Natural killer cell (primary cell): ENCODE data around the gene CNR2. TPM values are rescaled to one million over a fixed set of nuclear protein-coding genes. Genes with fewer than 3 reads are reported as not detected.

Source experiments
- ATAC-seq, 3 donors: fragments of 150-1000 bp in 2 of 3; fragments of 200-7000 bp in 1 of 3; cut with Tn5 transposase; 1 replicate in 1 of 3; 2 replicates in 2 of 3; pipeline ENCODE4 v1.10.0; 2021; ENCODE audit warnings: mild to moderate bottlenecking in 2 of 3, moderate library complexity in 2 of 3
- DNase-seq, 2 donors: peaks; one replicate each; pipeline versions ENCODE4 v3.0.0 to v3.0.0-alpha.2; 2013 to 2021; ENCODE audit warnings: mixed read lengths in 1 of 2
- H3K27ac ChIP-seq: one replicate; pipeline ENCODE4 v1.5.1; 2013; ENCODE audit warnings: mild to moderate bottlenecking, low read length
- H3K27me3 ChIP-seq: one replicate; pipeline ENCODE4 v1.6.1; 2013; ENCODE audit warnings: low read length; ENCODE audit not compliant: control insufficient read depth, insufficient read depth
- H3K36me3 ChIP-seq: one replicate; pipeline ENCODE4 v1.6.1; 2013; ENCODE audit warnings: low read length; ENCODE audit not compliant: control insufficient read depth, insufficient read depth
- H3K4me1 ChIP-seq: one replicate; pipeline ENCODE4 v1.6.1; 2013; ENCODE audit warnings: low read length; ENCODE audit not compliant: control insufficient read depth, insufficient read depth
- H3K4me3 ChIP-seq: one replicate; pipeline ENCODE4 v1.5.1; 2013; ENCODE audit warnings: low read length
- H3K9me3 ChIP-seq: one replicate; pipeline ENCODE4 v1.6.1; 2013; ENCODE audit warnings: low read length; ENCODE audit not compliant: control insufficient read depth, insufficient read depth
- H3K27ac Mint-ChIP-seq, 2 donors: one replicate each; pipeline ENCODE4 v1.8.0; 2022; ENCODE audit warnings: mild to moderate bottlenecking in 2 of 2, mixed read lengths in 2 of 2, moderate library complexity in 1 of 2
- H3K27me3 Mint-ChIP-seq, 2 donors: one replicate each; pipeline ENCODE4 v1.8.0; 2022; ENCODE audit warnings: low read depth in 2 of 2, mixed read lengths in 2 of 2
- H3K36me3 Mint-ChIP-seq: one replicate; pipeline ENCODE4 v1.8.0; 2022; ENCODE audit warnings: mixed read lengths
- H3K4me1 Mint-ChIP-seq, 2 donors: one replicate each; pipeline ENCODE4 v1.8.0; 2022; ENCODE audit warnings: mixed read lengths in 2 of 2
- H3K4me3 Mint-ChIP-seq: one replicate; pipeline ENCODE4 v1.8.0; 2022; ENCODE audit warnings: mild to moderate bottlenecking, moderate library complexity, mixed read lengths
- H3K9me3 Mint-ChIP-seq, 2 donors: one replicate each; pipeline ENCODE4 v1.8.0; 2022; ENCODE audit warnings: mixed read lengths in 2 of 2
- WGBS: methylation state at CpG from one replicate; pipeline ENCODE4 v1.1.7; 2013; ENCODE audit warnings: missing lambda C conversion rate; ENCODE audit not compliant: insufficient coverage; 5-methylcytosine and 5-hydroxymethylcytosine counted together
- intact Hi-C: fragments of 100-400 bp; cut with micrococcal nuclease; formaldehyde crosslinking; loops from one replicate; pipeline ENCODE4 v1.14.2; 2022
- total RNA-seq, 4 donors: library from RNA; stranded (reverse); fragments of 120-200 nt in 1 of 4; gene quantifications; one replicate each; pipeline versions ENCODE4 v1.2.3 to v1.2.4, GENCODE V29; 2013 to 2022
- TF ChIP-seq, protein P1 (sequence below): fragments of 200-600 bp; IDR thresholded peaks from one replicate; pipeline ENCODE4 v1.8.0; 2022; ENCODE audit warnings: antibody characterized with exemption

Gene CNR2
- total RNA-seq, 3 donors from 2014 or later (not counting 1 experiment from before 2014, with no cell fraction given): 5.3 to 12.0 (median 6.1) TPM

- peak overlapping the region in 1 of 2 donors; percentile 64 for H3K27ac Mint-ChIP-seq
- peaks cover 40 to 51% of the 10 kb centered on the region in 2 donors for H3K4me1 Mint-ChIP-seq
- no peaks in the 10 kb centered on the region for H3K27me3 ChIP-seq
- peak in 1 of 2 donors; percentile 45 for DNase-seq
- ATAC-seq: no peak
- no peaks in the 10 kb centered on the region for H3K36me3 Mint-ChIP-seq
- peaks cover 24 to 36% of the 10 kb centered on the region in 2 donors for H3K27me3 Mint-ChIP-seq
- H3K36me3 ChIP-seq: peaks cover 8% of the 10 kb centered on the region
- no peak overlapping the region for H3K4me3 ChIP-seq
- H3K27ac ChIP-seq: peak overlapping the region; percentile 28
- intact Hi-C loops: loop anchor here (2.0 to 5.0 kb wide), 2 partner anchors 14 to 61 kb away; partner anchors contain the start of gene PNRC2
- no peaks in the 10 kb centered on the region for H3K9me3 Mint-ChIP-seq
- H3K4me3 Mint-ChIP-seq: peak overlapping the region; percentile 68
- WGBS: 36% methylated on average over 3 of the region's 3 CpGs
- H3K9me3 ChIP-seq: no peaks in the 10 kb centered on the region
- peaks cover 76% of the 10 kb centered on the region for H3K4me1 ChIP-seq
- TF ChIP-seq, protein P1, sequence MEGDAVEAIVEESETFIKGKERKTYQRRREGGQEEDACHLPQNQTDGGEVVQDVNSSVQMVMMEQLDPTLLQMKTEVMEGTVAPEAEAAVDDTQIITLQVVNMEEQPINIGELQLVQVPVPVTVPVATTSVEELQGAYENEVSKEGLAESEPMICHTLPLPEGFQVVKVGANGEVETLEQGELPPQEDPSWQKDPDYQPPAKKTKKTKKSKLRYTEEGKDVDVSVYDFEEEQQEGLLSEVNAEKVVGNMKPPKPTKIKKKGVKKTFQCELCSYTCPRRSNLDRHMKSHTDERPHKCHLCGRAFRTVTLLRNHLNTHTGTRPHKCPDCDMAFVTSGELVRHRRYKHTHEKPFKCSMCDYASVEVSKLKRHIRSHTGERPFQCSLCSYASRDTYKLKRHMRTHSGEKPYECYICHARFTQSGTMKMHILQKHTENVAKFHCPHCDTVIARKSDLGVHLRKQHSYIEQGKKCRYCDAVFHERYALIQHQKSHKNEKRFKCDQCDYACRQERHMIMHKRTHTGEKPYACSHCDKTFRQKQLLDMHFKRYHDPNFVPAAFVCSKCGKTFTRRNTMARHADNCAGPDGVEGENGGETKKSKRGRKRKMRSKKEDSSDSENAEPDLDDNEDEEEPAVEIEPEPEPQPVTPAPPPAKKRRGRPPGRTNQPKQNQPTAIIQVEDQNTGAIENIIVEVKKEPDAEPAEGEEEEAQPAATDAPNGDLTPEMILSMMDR: no peak
Observed at GRCh38 chr1:23896491-23896890, 16.7 kb downstream of the CNR2 start.

DNA sequence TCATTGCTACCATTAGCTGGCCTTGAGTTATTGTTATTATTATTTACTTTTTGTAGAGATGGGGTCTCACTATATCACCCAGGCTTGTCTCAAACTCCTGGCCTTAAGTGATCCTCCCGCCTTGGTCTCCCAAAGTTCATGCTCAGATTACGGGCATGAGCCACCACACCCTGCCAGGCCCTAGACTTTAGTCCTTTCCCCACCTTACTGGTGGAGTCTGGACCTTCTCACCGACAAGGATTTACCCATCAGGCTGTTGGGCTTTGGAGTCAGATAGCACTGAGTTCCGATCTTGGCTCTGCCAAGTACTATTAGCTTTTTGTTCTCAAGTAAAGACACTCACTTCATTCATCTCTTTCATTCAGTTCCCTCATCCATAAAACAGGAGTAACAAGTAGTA, 17.2 kb downstream of the CNR2 start:
- Histone ChIP-seq H3K36me3 (peaks cover 8% of the 10 kb centered on the region), H3K27me3 (no peaks in the 10 kb centered on the region), H3K27ac (no peak overlapping the region), H3K4me1 (peaks cover 71% of the 10 kb centered on the region), H3K4me3 (no peak overlapping the region), H3K9me3 (no peaks in the 10 kb centered on the region)
- WGBS: 89% methylated on average over 4 of the region's 4 CpGs
- Mint-ChIP-seq H3K4me3 (no peak overlapping the region), H3K27ac (peak overlapping the region in 1 of 2 donors; percentile 64), H3K9me3 (no peaks in the 10 kb centered on the region), H3K27me3 (peaks cover 24 to 32% of the 10 kb centered on the region in 2 donors), H3K36me3 (no peaks in the 10 kb centered on the region), H3K4me1 (peaks cover 40 to 51% of the 10 kb centered on the region in 2 donors)
- TF ChIP-seq, protein P1: no peak
- no peak for ATAC-seq
- DNase-seq: no peak
- intact Hi-C loops: loop anchor here (2.0 to 5.0 kb wide), 2 partner anchors 15 to 61 kb away; partner anchors contain the start of gene PNRC2

DNA sequence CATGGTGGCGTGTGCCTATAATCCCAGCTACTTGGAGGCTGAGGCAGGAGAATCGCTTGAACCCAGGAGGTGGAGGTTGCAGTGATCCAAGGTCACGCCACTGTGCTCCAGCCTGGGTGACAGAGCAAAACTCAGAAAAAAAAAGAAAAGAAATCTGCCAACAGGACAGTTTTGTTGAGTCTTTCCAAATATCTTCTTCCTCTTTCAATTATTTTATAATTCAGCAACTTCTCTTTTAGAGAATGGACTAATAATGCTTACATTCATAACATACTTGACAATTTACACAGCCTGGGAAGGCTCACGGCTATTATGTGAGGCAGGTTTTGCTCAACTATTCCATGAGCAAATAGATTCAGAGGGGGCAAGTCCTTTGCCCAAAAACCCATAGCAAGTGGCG, 18.1 kb downstream of the CNR2 start:
- no peak overlapping the region for H3K27ac ChIP-seq
- Mint-ChIP-seq H3K27me3 (peaks cover 17 to 23% of the 10 kb centered on the region in 2 donors), H3K27ac (no peak overlapping the region), H3K4me3 (no peak overlapping the region), H3K4me1 (peaks cover 37 to 45% of the 10 kb centered on the region in 2 donors), H3K36me3 (no peaks in the 10 kb centered on the region), H3K9me3 (no peaks in the 10 kb centered on the region)
- H3K27me3 ChIP-seq: no peaks in the 10 kb centered on the region
- ATAC-seq (no peak), DNase-seq (no peak)
- 77% methylated on average over 5 of the region's 5 CpGs for WGBS
- no peak overlapping the region for H3K4me3 ChIP-seq
- peaks cover 8% of the 10 kb centered on the region for H3K36me3 ChIP-seq
- intact Hi-C loops: loop anchor here (5.0 kb wide), 1 partner anchor 62 kb away; the partner anchor contains the start of gene PNRC2
- H3K4me1 ChIP-seq: peaks cover 70% of the 10 kb centered on the region
- no peaks in the 10 kb centered on the region for H3K9me3 ChIP-seq
- TF ChIP-seq, protein P1: no peak

- no peaks in the 10 kb centered on the region for H3K9me3 Mint-ChIP-seq
- H3K4me3 Mint-ChIP-seq: no peak overlapping the region
- H3K36me3 ChIP-seq: peaks cover 16% of the 10 kb centered on the region
- no peak overlapping the region for H3K27ac ChIP-seq
- no peak for DNase-seq
- H3K4me1 Mint-ChIP-seq: peaks cover 7 to 22% of the 10 kb centered on the region in 2 donors
- TF ChIP-seq, protein P1: no peak
- H3K27me3 ChIP-seq: no peaks in the 10 kb centered on the region
- H3K27ac Mint-ChIP-seq: no peak overlapping the region
- intact Hi-C loops: no loop called here
- no peak overlapping the region for H3K4me3 ChIP-seq
- H3K4me1 ChIP-seq: peaks cover 41% of the 10 kb centered on the region
- no peaks in the 10 kb centered on the region for H3K9me3 ChIP-seq
- no peak for ATAC-seq
- WGBS: 53% methylated on average over 5 of the region's 5 CpGs
- no peaks in the 10 kb centered on the region for H3K36me3 Mint-ChIP-seq
- peaks cover 0 to 8% of the 10 kb centered on the region in 2 donors for H3K27me3 Mint-ChIP-seq
Observed at GRCh38 chr1:23889074-23889473, 24.1 kb downstream of the CNR2 start.
